Psoas muscle (tissue), 8 donors: ENCODE results near the gene ZNF341. TPM values are rescaled to one million over a fixed set of nuclear protein-coding genes. Genes with fewer than 3 reads are reported as not detected.

Experiments used
- ATAC-seq, 4 donors: fragments of 200-7000 bp; cut with Tn5 transposase; one replicate each; pipeline ENCODE4 v1.9.1; 2020; ENCODE audit warnings: moderate library complexity in 3 of 4, mild to moderate bottlenecking in 2 of 4
- DNase-seq, 2 donors: peaks; one replicate each; pipeline ENCODE4 v3.0.0-alpha.2; 2020
- H3K27ac ChIP-seq: fragments of 200-600 bp; one replicate; pipeline ENCODE4 v1.8.0; 2022
- H3K27me3 ChIP-seq, 3 donors: fragments of 200-600 bp in 1 of 3; one replicate each; pipeline versions ENCODE4 v1.6.1 to v1.8.0; 2013 to 2022; ENCODE audit warnings: low read length in 2 of 3, mild to moderate bottlenecking in 2 of 3, moderate library complexity in 1 of 3; ENCODE audit not compliant: insufficient read depth in 3 of 3
- H3K36me3 ChIP-seq, 2 donors: fragments of 200-600 bp in 1 of 2; one replicate each; pipeline versions ENCODE4 v1.6.1 to v1.8.0; 2013 to 2022; ENCODE audit warnings: low read depth in 1 of 2, mild to moderate bottlenecking in 1 of 2, moderate library complexity in 1 of 2; ENCODE audit not compliant: insufficient read depth in 1 of 2
- H3K4me1 ChIP-seq: fragments of 200-600 bp; one replicate; pipeline ENCODE4 v1.8.0; 2022
- H3K4me3 ChIP-seq: fragments of 200-600 bp; one replicate; pipeline ENCODE4 v1.8.0; 2022; ENCODE audit warnings: mild to moderate bottlenecking
- H3K9me3 ChIP-seq: fragments of 200-600 bp; one replicate; pipeline ENCODE4 v1.8.0; 2022
- CTCF ChIP-seq: fragments of 200-600 bp; IDR thresholded peaks from one replicate; pipeline ENCODE4 v1.8.0; 2022; ENCODE audit warnings: antibody characterized with exemption
- WGBS, 3 donors: extraction: QIAGEN DNeasy Blood & Tissue Kit; methylation state at CpG; one replicate each; pipeline versions ENCODE4 v1.1.6 to v1.1.7; 2013; 5-methylcytosine and 5-hydroxymethylcytosine counted together
- intact Hi-C, 2 donors: fragments of 100-400 bp; cut with DNase I; formaldehyde crosslinking; loops; one replicate each; pipeline versions ENCODE4 v1.11.0 to v1.14.2; 2022
- polyA plus RNA-seq, 3 donors: library from polyadenylated mRNA; stranded (reverse); fragments of 200-250 nt; gene quantifications; one replicate each; pipeline ENCODE4 v1.2.3, GENCODE V29; 2013
- total RNA-seq, 4 donors: library from RNA; stranded (reverse); fragmentation: NEBNext Ultra II Directional in 2 of 4; extraction: Animal tissue kit (Norgen Biotek cat#: 25700) in 2 of 4; gene quantifications; one replicate each; pipeline versions ENCODE4 v1.2.1 to v1.2.4, GENCODE V29; 2021 to 2023
- donor health status: healthy with polysubstance abuse.
- donor health status: DM: no; HTN: no; CAD: no; lungs with moderate emphysema.
- donor health status: Bipolar disorder and iron deficiency.
- donor health status: healthy.
- donor health status: DM: yes; HTN: yes; CAD: no.
- donor health status: DM: no; HTN: no; CAD: no.
- donor health status: DM: no; HTN: no; CAD: no.
- donor health status: DM: yes; HTN: yes; CAD: no.

Gene ZNF341
- total and polyA plus RNA-seq, 7 donors, result 1.3 to 3.0 (median 1.5) TPM

DNA sequence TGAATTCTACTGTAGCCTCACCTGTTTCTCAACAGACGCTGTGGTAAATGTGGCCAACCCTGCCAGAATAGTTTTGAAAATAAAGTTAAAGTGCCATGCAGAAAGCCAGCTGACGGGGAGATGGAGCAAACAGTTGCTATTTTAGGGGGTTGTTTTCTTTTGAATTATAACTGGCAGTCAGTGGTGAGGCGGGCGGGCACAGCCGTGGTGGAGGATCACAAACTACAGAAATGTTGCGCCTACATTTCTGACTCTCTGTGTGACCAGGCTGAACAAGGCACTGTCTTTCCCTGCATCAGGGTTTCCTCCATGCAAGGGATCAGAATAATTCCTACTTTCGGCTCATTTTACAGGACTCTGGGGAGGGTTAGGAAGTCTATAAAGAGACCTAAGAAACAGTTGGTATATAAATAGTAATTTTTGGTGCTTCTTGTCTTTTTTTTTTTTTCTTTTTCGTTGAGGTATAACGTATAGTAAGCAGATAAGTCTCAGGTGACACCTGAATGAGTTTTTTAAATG is 96.6 kb downstream of the ZNF341 start:
- Histone ChIP-seq H3K27ac (peak overlapping the region; percentile 77), H3K4me1 (peaks cover 79% of the 10 kb centered on the region), H3K27me3 (no peaks in the 10 kb centered on the region), H3K9me3 (no peaks in the 10 kb centered on the region), H3K36me3 (no peaks in the 10 kb centered on the region), H3K4me3 (peak overlapping the region; percentile 8)
- WGBS, 3 donors, result 21 to 34% (median 28%) methylated on average over 9 of the region's 9 CpGs
- ATAC-seq, result peak; percentile 14 to 74 (median 62)
- no peak for DNase-seq
- TF ChIP-seq CTCF, result no peak
- intact Hi-C loops, result no loop called here

GRCh38 chr20:33828967-33829560 is 97.3 kb downstream of the ZNF341 start:
- WGBS, 3 donors, result 27 to 55% (median 38%) methylated on average over 3 of the region's 3 CpGs
- intact Hi-C loops, result no loop called here

GRCh38 chr20:33829636-33830035 is 97.8 kb downstream of the ZNF341 start:
- Histone ChIP-seq H3K4me3 (no peak overlapping the region), H3K4me1 (peaks cover 85% of the 10 kb centered on the region), H3K36me3 (peaks cover 0 to under 1% of the 10 kb centered on the region in 2 donors), H3K27me3 (no peaks in the 10 kb centered on the region), H3K9me3 (no peaks in the 10 kb centered on the region), H3K27ac (peak overlapping the region; percentile 77)
- ATAC-seq (no peak), DNase-seq (no peak)
- intact Hi-C loops, result no loop called here
- 59 to 68% (median 68%) methylated on average over 3 of the region's 3 CpGs for WGBS, 3 donors
- no peak for TF ChIP-seq CTCF

More at GRCh38 chr20:33828967-33829560, 97.3 kb downstream of the ZNF341 start:
- peak overlapping the region; percentile 77 for H3K27ac ChIP-seq
- peak overlapping the region; percentile 8 for H3K4me3 ChIP-seq
- H3K36me3 ChIP-seq, result no peaks in the 10 kb centered on the region
- H3K4me1 ChIP-seq, result peaks cover 81% of the 10 kb centered on the region
- DNase-seq, result no peak
- H3K9me3 ChIP-seq, result no peaks in the 10 kb centered on the region
- ATAC-seq, result peak in 2 of 4 donors; percentile 31 to 44
- H3K27me3 ChIP-seq, result no peaks in the 10 kb centered on the region
- no peak for TF ChIP-seq CTCF

- 25 to 41% (median 30%) methylated on average over 4 of the region's 4 CpGs for WGBS, 3 donors
- peaks cover 0 to 3% of the 10 kb centered on the region in 2 donors for H3K36me3 ChIP-seq
- H3K27ac ChIP-seq, result peak overlapping the region; percentile 77
- ATAC-seq (peak in 3 of 4 donors; percentile 31 to 43 (median 39)), DNase-seq (no peak)
- intact Hi-C loops, result no loop called here
- H3K4me1 ChIP-seq, result peaks cover 83% of the 10 kb centered on the region
- no peak for TF ChIP-seq CTCF
- H3K9me3 ChIP-seq, result no peaks in the 10 kb centered on the region
- no peak overlapping the region for H3K4me3 ChIP-seq
- no peaks in the 10 kb centered on the region for H3K27me3 ChIP-seq
These were observed 98.6 kb downstream of the ZNF341 start for GRCh38 chr20:33830371-33830770.
